ENCODE data around the gene GLYR1.

DNA sequence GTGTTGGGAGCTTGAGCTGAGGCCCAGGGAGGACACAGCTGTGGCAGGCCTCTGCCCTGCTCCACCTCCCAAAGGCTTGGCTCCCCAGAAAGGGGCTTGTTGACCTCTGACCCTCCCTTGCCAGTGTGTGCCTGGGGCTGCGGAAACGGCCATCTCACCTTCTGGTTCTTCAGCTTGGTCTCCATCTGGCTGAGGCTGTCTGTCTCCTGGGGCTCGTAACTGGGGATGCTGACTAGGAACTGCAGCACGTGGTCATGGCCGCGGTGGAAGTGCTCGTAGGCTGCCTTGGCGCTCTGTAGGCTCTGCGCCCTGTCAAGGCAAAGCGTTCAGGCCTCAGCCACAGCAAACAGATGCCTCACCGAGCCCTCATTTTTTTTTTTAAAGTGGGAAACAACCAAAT lies 42.9 kb upstream of the GLYR1 start:
- no peak for TF ChIP-seq POLR2A (IDR thresholded peaks at IDR 0.05)
- TF ChIP-seq, protein P1, sequence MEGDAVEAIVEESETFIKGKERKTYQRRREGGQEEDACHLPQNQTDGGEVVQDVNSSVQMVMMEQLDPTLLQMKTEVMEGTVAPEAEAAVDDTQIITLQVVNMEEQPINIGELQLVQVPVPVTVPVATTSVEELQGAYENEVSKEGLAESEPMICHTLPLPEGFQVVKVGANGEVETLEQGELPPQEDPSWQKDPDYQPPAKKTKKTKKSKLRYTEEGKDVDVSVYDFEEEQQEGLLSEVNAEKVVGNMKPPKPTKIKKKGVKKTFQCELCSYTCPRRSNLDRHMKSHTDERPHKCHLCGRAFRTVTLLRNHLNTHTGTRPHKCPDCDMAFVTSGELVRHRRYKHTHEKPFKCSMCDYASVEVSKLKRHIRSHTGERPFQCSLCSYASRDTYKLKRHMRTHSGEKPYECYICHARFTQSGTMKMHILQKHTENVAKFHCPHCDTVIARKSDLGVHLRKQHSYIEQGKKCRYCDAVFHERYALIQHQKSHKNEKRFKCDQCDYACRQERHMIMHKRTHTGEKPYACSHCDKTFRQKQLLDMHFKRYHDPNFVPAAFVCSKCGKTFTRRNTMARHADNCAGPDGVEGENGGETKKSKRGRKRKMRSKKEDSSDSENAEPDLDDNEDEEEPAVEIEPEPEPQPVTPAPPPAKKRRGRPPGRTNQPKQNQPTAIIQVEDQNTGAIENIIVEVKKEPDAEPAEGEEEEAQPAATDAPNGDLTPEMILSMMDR (IDR thresholded peaks at IDR 0.05): no peak

All from lower leg skin (tissue), 3 donors.